Heart left ventricle (tissue), 13 donors: ENCODE measurements around the gene GADD45GIP1.

Experiments used
- CTCF ChIP-seq, 12 donors: fragments of 200-600 bp; sonication (generic) in 4 of 12; IDR thresholded peaks; one replicate each; pipeline versions ENCODE4 v1.5.0 to v1.8.0; 2018 to 2022; ENCODE audit warnings: antibody characterized with exemption in 12 of 12, mild to moderate bottlenecking in 5 of 12
- POLR2A ChIP-seq, 2 donors: fragments of 450-650 bp; IDR thresholded peaks; one replicate each; pipeline ENCODE4 v1.6.1; 2017; ENCODE audit warnings: antibody characterized with exemption in 2 of 2, mild to moderate bottlenecking in 2 of 2, moderate library complexity in 2 of 2
- donor health status: ischemic (EF 13 %, LVEDD 7.1; RV severe dilation, severe dysfunction).
- donor health status: DM: no; HTN: yes; CAD: no.
- donor health status: DM: no; HTN: no; CAD: no.
- donor health status: ischemic (EF 25% LVEDD 6.9; RV normal size, moderate dysfunction).
- donor health status: ischemic (EF 25% LVEDD 5.7; RV mildly dilated, moderate dysfunction).
- donor health status: ischemic (EF 35%, LVEDD 5.7; RV mildly dilated, moderate dysfunction).
- donor health status: nonischemic (EF 11% LVEDD 7.7; RV severe dilation, severe dysfunction).
- donor health status: DM: yes; HTN: yes; CAD: no.
- donor health status: PGD.
- donor health status: ischemic (EF 29% LVEDD 5.4; RV normal size, mild dysfunction).
- donor health status: nonischemic (EF 23%, LVEDD 6.1; RV moderate dilation, normal function).

GRCh38 chr19:12965017-12965811 is 8.2 kb upstream of the GADD45GIP1 start:
- TF ChIP-seq CTCF (IDR thresholded peaks at IDR 0.05): peak; percentile 76 to 96 (median 89)
- peak in 1 of 2 donors; percentile 41 for TF ChIP-seq POLR2A (IDR thresholded peaks at IDR 0.05)
